NCI-H2029 treated with DMSO at 0.1 percent for 48 hours (cell line): ENCODE measurements around the gene PRRT3.
"Not testable (repeated sequence)": the region's sequence is repeated elsewhere in the genome, so short reads cannot be mapped to it uniquely, and the experiment has no call there.

Experiments
- DNase-seq: peaks from one replicate; lab custom pipeline; 2025; lab: John Stamatoyannopoulos, UW

PRRT3 gene

DNA sequence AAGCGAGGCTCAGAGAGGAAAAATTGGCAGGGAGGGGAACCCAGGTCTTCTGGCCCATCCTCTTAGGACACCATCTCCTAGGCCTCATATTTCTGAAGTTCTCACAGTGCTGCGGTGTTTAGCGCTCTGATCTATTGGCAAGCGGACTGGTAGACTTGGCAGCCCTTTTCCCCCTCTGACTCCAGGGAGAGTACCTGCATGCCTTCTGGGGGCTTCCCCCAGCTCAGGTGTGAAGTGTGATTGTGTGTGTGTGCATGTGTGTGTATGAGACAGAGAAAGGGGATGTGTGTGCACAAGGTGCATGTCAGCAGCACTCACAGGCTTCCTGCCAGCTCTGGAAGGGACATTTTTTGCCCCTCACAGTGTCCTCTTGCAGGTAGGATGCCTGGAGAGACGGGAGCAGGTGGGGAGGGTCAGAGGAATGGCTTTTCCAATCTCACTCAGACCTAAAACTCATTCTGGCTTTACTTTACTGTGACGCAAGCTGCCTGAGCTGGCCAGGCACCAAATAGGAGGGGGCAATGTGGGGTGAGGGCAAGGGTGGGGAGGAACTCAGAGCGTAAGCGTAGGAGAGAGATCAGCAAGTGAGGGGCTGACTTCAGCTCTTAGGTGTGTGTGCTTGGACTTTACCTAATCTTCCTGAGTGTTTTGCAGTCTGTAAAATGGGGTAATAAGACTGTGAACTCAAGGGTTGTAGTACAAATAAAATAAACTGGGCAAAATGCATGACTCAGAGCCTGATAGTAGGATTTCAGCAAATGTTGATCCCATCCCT lies 53.6 kb downstream of the PRRT3 start:
- DNase-seq, result no peak

DNA sequence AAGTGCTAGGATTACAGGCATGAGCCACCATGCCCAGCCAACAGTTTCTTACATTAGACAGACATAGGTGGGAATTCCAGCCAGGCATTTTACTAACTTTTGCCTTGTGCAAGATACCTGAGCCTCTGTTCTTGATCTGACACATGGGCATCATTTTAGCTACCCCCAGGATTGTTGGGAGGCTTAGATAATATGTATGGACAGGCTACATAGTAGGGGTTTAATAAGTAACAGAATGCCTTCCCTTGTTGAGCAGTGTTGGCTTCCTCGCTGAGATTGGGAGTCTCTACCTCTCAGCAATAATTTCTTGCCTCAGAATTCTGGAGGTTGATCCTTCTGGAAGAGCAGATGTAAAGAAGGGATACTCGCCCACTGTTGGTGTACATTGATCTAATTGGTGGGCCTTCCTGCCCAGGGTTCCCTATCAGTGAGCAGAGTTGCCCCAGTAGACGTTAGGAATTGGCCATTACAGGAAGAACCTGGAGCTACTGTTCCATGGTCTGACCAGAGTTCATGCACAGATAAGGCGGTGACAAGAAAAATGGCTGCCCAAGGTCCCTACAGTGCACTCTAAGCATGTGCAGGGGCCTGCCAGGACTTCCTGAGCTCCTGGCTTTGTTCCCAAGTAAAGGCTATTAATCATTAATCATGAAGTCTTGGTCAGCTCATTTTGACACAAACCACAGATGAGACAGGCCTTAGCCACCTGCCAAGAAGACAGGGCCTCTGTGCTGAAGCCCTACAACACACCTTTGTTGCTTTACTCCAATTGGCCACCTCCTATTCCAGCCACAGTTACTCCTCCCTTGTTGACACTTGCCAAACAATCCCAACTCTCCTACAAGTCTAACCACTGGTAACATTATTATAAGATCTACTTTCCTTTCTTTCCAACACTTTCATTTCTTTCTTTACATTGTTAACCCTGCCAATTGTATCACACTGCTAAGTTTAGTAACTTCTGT lies 54.5 kb downstream of the PRRT3 start:
- DNase-seq, result no peak

GRCh38 chr3:9896755-9897407 lies 55.3 kb downstream of the PRRT3 start:
- not testable (repeated sequence) for DNase-seq

- DNase-seq, result not testable (repeated sequence)
Observed at GRCh38 chr3:9895715-9896114, 56.5 kb downstream of the PRRT3 start.
